VCaP (cell line): Measurements from ENCODE around the gene CASP3.
A peak's percentile ranks its signal among the peaks of the same experiment; 100 is the strongest.

Experiments
- H3K27ac ChIP-seq: fragments of 450-650 bp; 2 replicates; pipeline ENCODE4 v1.5.1; 2017
- CTCF ChIP-seq: fragments of 450-650 bp; conservative IDR thresholded peaks from 2 replicates; pipeline ENCODE4 v1.5.1; 2017; ENCODE audit warnings: mild to moderate bottlenecking, moderate library complexity

The CASP3 gene

GRCh38 chr4:184649971-184650855 is 966 bp upstream of the CASP3 start:
- no peak for TF ChIP-seq CTCF
- peak overlapping the region; percentile 97 for H3K27ac ChIP-seq

DNA sequence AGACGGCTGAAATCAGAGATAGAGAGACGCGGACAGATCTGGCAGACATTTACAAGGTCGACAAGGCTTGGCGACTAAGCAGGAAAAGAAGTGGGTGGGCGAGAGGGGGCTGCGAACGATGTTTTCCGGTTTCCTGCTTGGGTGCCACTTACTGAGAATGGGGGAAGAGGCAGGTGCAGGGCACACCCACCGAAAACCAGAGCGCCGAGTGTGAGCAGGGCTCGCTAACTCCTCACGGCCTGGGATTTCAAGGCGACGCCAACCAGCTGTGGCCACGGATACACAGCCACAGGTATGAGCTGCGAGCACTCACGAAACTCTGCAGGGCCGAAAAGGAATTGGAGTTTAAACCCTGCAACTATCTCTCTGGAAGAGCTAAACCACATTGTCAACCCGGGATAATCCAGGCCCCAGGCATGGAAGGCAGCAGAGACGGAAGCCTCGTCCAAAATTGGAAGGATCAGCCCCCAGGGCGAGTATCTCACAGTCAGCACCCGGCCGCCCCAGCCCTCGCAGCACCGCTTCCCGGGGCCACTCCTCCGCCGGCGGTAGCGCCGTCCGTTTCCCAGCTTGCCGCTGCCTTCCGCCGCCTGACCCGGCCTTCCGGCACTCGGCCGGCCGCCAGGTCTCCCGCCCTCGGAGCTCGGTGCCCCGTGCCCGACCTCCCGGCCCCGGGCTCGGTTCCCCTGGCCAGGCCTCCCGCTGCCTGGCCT is 778 bp downstream of the CASP3 start:
- peak overlapping the region; percentile 97 for H3K27ac ChIP-seq
- no peak for TF ChIP-seq CTCF

GRCh38 chr4:184648054-184648312 is 1.3 kb downstream of the CASP3 start:
- TF ChIP-seq CTCF = no peak
- H3K27ac ChIP-seq = peak overlapping the region; percentile 97

GRCh38 chr4:184647266-184648053 is 1.8 kb downstream of the CASP3 start:
- peak overlapping the region; percentile 97 for H3K27ac ChIP-seq
- TF ChIP-seq CTCF = no peak

- H3K27ac ChIP-seq = peak overlapping the region; percentile 97
Measured at GRCh38 chr4:184645904-184646610, 3.2 kb downstream of the CASP3 start.

GRCh38 chr4:184644553-184645307 is 4.5 kb downstream of the CASP3 start:
- H3K27ac ChIP-seq = no peak overlapping the region
- no peak for TF ChIP-seq CTCF

More at GRCh38 chr4:184645904-184646610, 3.2 kb downstream of the CASP3 start:
- no peak for TF ChIP-seq CTCF
